Kidney capillary endothelial cell (primary cell): ENCODE data around the gene WTIP.

ENCODE experiments used
- DNase-seq: peaks from one replicate; pipeline ENCODE4 v3.0.0-alpha.2; 2018; ENCODE audit warnings: low spot score

WTIP gene

GRCh38 chr19:34479396-34479795 is 2.2 kb upstream of the WTIP start:
- DNase-seq: no peak

- no peak for DNase-seq
Observed at GRCh38 chr19:34480491-34480890, 1.1 kb upstream of the WTIP start.

GRCh38 chr19:34481861-34482379 is 362 bp downstream of the WTIP start:
- DNase-seq: no peak

- DNase-seq: no peak
Observed at GRCh38 chr19:34482380-34483250, 1.1 kb downstream of the WTIP start.

GRCh38 chr19:34484328-34484727 is 2.8 kb downstream of the WTIP start:
- no peak for DNase-seq

- no peak for DNase-seq
Observed at GRCh38 chr19:34485831-34486230, 4.3 kb downstream of the WTIP start.

- DNase-seq: no peak
Observed at GRCh38 chr19:34487651-34488051, 6.1 kb downstream of the WTIP start.

GRCh38 chr19:34489175-34489574 is 7.6 kb downstream of the WTIP start:
- DNase-seq: no peak

GRCh38 chr19:34490141-34490766 is 8.7 kb downstream of the WTIP start:
- no peak for DNase-seq

- DNase-seq: no peak
Observed at GRCh38 chr19:34493038-34493648, 11.6 kb downstream of the WTIP start.

GRCh38 chr19:34493649-34494044 is 12.1 kb downstream of the WTIP start:
- DNase-seq: no peak

- DNase-seq: no peak
Observed at GRCh38 chr19:34494601-34495000, 13.0 kb downstream of the WTIP start.

- DNase-seq: no peak
Observed at GRCh38 chr19:34495416-34495815, 13.9 kb downstream of the WTIP start.

- no peak for DNase-seq
Observed at GRCh38 chr19:34497112-34497805, 15.7 kb downstream of the WTIP start.

- no peak for DNase-seq
Observed at GRCh38 chr19:34499155-34499834, 17.7 kb downstream of the WTIP start.

GRCh38 chr19:34500656-34501120 is 19.1 kb downstream of the WTIP start:
- no peak for DNase-seq

- peak; percentile 86 for DNase-seq
Observed at GRCh38 chr19:34501339-34502320, 20.1 kb downstream of the WTIP start.

- DNase-seq: no peak
Observed at GRCh38 chr19:34502582-34503411, 21.2 kb downstream of the WTIP start.

GRCh38 chr19:34503531-34504272 is 22.1 kb downstream of the WTIP start:
- DNase-seq: no peak
